Neural progenitor cell (in vitro differentiated cells): ENCODE measurements around the gene NDUFS1. TPM values are rescaled to one million over a fixed set of nuclear protein-coding genes. Genes with fewer than 3 reads are reported as not detected.
"Not testable (repeated sequence)": the region's sequence is repeated elsewhere in the genome, so short reads cannot be mapped to it uniquely, and the experiment has no call there.

Source experiments
- DNase-seq: peaks from one replicate; pipeline ENCODE4 v3.0.0-alpha.2; 2016; ENCODE audit warnings: low spot score
- H2AFZ ChIP-seq: fragments of 200-600 bp; sonication (generic); replicated peaks from 2 replicates; pipeline ENCODE4 v1.6.1; 2016; ENCODE audit warnings: antibody characterized with exemption
- H3F3A ChIP-seq: fragments of 200-600 bp; sonication (generic); 2 replicates; pipeline ENCODE4 v1.6.1; 2016; ENCODE audit warnings: antibody characterized with exemption, low read depth
- H3K27ac ChIP-seq: fragments of 200-600 bp; sonication (generic); 2 replicates; pipeline ENCODE4 v1.5.1; 2016; ENCODE audit warnings: mild to moderate bottlenecking
- H3K27me3 ChIP-seq: fragments of 200-600 bp; sonication (generic); 2 replicates; pipeline ENCODE4 v1.6.1; 2016; ENCODE audit warnings: mild to moderate bottlenecking, moderate library complexity
- H3K36me3 ChIP-seq: fragments of 200-600 bp; sonication (generic); 2 replicates; pipeline ENCODE4 v1.5.1; 2016
- H3K4me1 ChIP-seq: fragments of 200-600 bp; sonication (generic); 2 replicates; pipeline ENCODE4 v1.6.1; 2016; ENCODE audit warnings: mixed run types
- H3K4me2 ChIP-seq: fragments of 200-600 bp; sonication (generic); 2 replicates; pipeline ENCODE4 v1.6.1; 2016
- H3K4me3 ChIP-seq: fragments of 200-600 bp; sonication (generic); 2 replicates; pipeline ENCODE4 v1.5.1; 2016
- H3K79me2 ChIP-seq: fragments of 200-600 bp; sonication (generic); 2 replicates; pipeline ENCODE4 v1.6.1; 2016; ENCODE audit warnings: low read depth
- H3K9ac ChIP-seq: fragments of 200-600 bp; sonication (generic); 2 replicates; pipeline ENCODE4 v1.6.1; 2016
- H3K9me3 ChIP-seq: fragments of 200-600 bp; sonication (generic); 2 replicates; pipeline ENCODE4 v1.5.1; 2016; ENCODE audit warnings: low read depth
- H4K20me1 ChIP-seq: fragments of 200-600 bp; sonication (generic); 2 replicates; pipeline ENCODE4 v1.6.1; 2016; ENCODE audit warnings: low read depth
- H3K27ac Mint-ChIP-seq: 3 replicates; pipeline ENCODE4 v1.8.0; 2021; ENCODE audit warnings: mixed read lengths
- H3K27me3 Mint-ChIP-seq: 2 replicates; pipeline ENCODE4 v1.8.0; 2022; ENCODE audit warnings: low read depth, mild to moderate bottlenecking, inconsistent platforms, moderate library complexity, mixed read lengths; ENCODE audit not compliant: insufficient read depth
- H3K36me3 Mint-ChIP-seq: 3 replicates; pipeline ENCODE4 v1.8.0; 2021; ENCODE audit warnings: mixed read lengths
- H3K4me1 Mint-ChIP-seq: 3 replicates; pipeline ENCODE4 v1.8.0; 2021; ENCODE audit warnings: mixed read lengths
- H3K4me3 Mint-ChIP-seq: 3 replicates; pipeline ENCODE4 v1.8.0; 2021; ENCODE audit warnings: mild to moderate bottlenecking, moderate library complexity, mixed read lengths
- H3K9me3 Mint-ChIP-seq: 3 replicates; pipeline ENCODE4 v1.8.0; 2020; ENCODE audit warnings: mixed read lengths
- CTCF ChIP-seq: fragments of 200-600 bp; sonication (generic); IDR thresholded peaks from 2 replicates; pipeline ENCODE4 v1.5.1; 2017; ENCODE audit warnings: antibody characterized with exemption, mild to moderate bottlenecking
- EZH2 ChIP-seq: fragments of 200-600 bp; sonication (generic); IDR thresholded peaks from 2 replicates; pipeline ENCODE4 v1.6.1; 2017; ENCODE audit warnings: antibody characterized with exemption, mild to moderate bottlenecking, moderate library complexity
- EZH2phosphoT487 ChIP-seq: fragments of 200-600 bp; sonication (generic); IDR thresholded peaks from 2 replicates; pipeline ENCODE4 v1.6.1; 2017; ENCODE audit warnings: antibody characterized with exemption
- total RNA-seq: library from RNA; depleted of rRNA; stranded (reverse); fragments of >200 nt; gene quantifications from 2 replicates; pipeline ENCODE4 v1.2.3, GENCODE V29; 2015; ENCODE audit warnings: low replicate concordance

Gene NDUFS1
- total RNA-seq, 1 donor from 2014 or later, result 115 TPM

- DNase-seq, result no peak
- no peak overlapping the region for H3K27ac Mint-ChIP-seq
- Histone ChIP-seq H3K36me3 (no peaks in the 10 kb centered on the region), H2AFZ (no peak overlapping the region), H3K9me3 (no peaks in the 10 kb centered on the region), H3K27me3 (no peaks in the 10 kb centered on the region), H3F3A (no peaks in the 10 kb centered on the region), H4K20me1 (no peaks in the 10 kb centered on the region), H3K79me2 (no peaks in the 10 kb centered on the region), H3K9ac (no peak overlapping the region), H3K4me2 (no peak overlapping the region), H3K27ac (no peak overlapping the region), H3K4me1 (peaks cover 3% of the 10 kb centered on the region), H3K4me3 (no peak overlapping the region)
- H3K36me3 Mint-ChIP-seq, result no peaks in the 10 kb centered on the region
- TF ChIP-seq CTCF (no peak), EZH2phosphoT487 (no peak), EZH2 (no peak)
- no peaks in the 10 kb centered on the region for H3K27me3 Mint-ChIP-seq
- no peaks in the 10 kb centered on the region for H3K9me3 Mint-ChIP-seq
- H3K4me1 Mint-ChIP-seq, result no peaks in the 10 kb centered on the region
- no peak overlapping the region for H3K4me3 Mint-ChIP-seq
Measured at GRCh38 chr2:206105541-206105940, 53.7 kb downstream of the NDUFS1 start.

- no peak for TF ChIP-seq EZH2
- no peak for TF ChIP-seq EZH2phosphoT487
- no peak for TF ChIP-seq CTCF
- no peaks in the 10 kb centered on the region for H3K4me1 Mint-ChIP-seq
- no peaks in the 10 kb centered on the region for H3K27me3 Mint-ChIP-seq
- no peaks in the 10 kb centered on the region for H3K79me2 ChIP-seq
- no peak overlapping the region for H3K9ac ChIP-seq
- no peak overlapping the region for H2AFZ ChIP-seq
- DNase-seq, result no peak
- H3F3A ChIP-seq, result no peaks in the 10 kb centered on the region
- H3K9me3 Mint-ChIP-seq, result no peaks in the 10 kb centered on the region
- H3K4me3 ChIP-seq, result no peak overlapping the region
- H3K27ac ChIP-seq, result no peak overlapping the region
- no peaks in the 10 kb centered on the region for H3K4me1 ChIP-seq
- no peak overlapping the region for H3K4me2 ChIP-seq
- no peaks in the 10 kb centered on the region for H3K27me3 ChIP-seq
- H3K9me3 ChIP-seq, result no peaks in the 10 kb centered on the region
- H3K4me3 Mint-ChIP-seq, result no peak overlapping the region
- no peaks in the 10 kb centered on the region for H4K20me1 ChIP-seq
- no peak overlapping the region for H3K27ac Mint-ChIP-seq
- no peaks in the 10 kb centered on the region for H3K36me3 Mint-ChIP-seq
- no peaks in the 10 kb centered on the region for H3K36me3 ChIP-seq
Measured at GRCh38 chr2:206105038-206105437, 54.2 kb downstream of the NDUFS1 start.

GRCh38 chr2:206098872-206099271 lies 60.4 kb downstream of the NDUFS1 start:
- not testable (repeated sequence) for H3F3A ChIP-seq, H3K27ac ChIP-seq, H3K4me3 Mint-ChIP-seq, H3K36me3 ChIP-seq, H3K27ac Mint-ChIP-seq, H4K20me1 ChIP-seq, H3K4me1 Mint-ChIP-seq, H3K79me2 ChIP-seq, H3K4me3 ChIP-seq, H3K36me3 Mint-ChIP-seq, H3K9me3 Mint-ChIP-seq, DNase-seq, H3K4me1 ChIP-seq, H3K9me3 ChIP-seq, H2AFZ ChIP-seq, H3K27me3 ChIP-seq, H3K4me2 ChIP-seq, H3K9ac ChIP-seq, H3K27me3 Mint-ChIP-seq

- Histone ChIP-seq H3K36me3 (no peaks in the 10 kb centered on the region), H3K4me1 (no peaks in the 10 kb centered on the region), H3K79me2 (no peaks in the 10 kb centered on the region), H3K9me3 (no peaks in the 10 kb centered on the region), H2AFZ (no peak overlapping the region), H3K9ac (no peak overlapping the region), H3K27ac (no peak overlapping the region), H3K27me3 (no peaks in the 10 kb centered on the region), H3F3A (no peaks in the 10 kb centered on the region), H3K4me3 (no peak overlapping the region), H3K4me2 (no peak overlapping the region), H4K20me1 (no peaks in the 10 kb centered on the region)
- no peak overlapping the region for H3K4me3 Mint-ChIP-seq
- TF ChIP-seq EZH2phosphoT487 (no peak), CTCF (no peak), EZH2 (no peak)
- no peaks in the 10 kb centered on the region for H3K36me3 Mint-ChIP-seq
- no peaks in the 10 kb centered on the region for H3K9me3 Mint-ChIP-seq
- H3K27ac Mint-ChIP-seq, result no peak overlapping the region
- DNase-seq, result no peak
- H3K4me1 Mint-ChIP-seq, result no peaks in the 10 kb centered on the region
- H3K27me3 Mint-ChIP-seq, result no peaks in the 10 kb centered on the region
Measured at GRCh38 chr2:206098471-206098870, 60.8 kb downstream of the NDUFS1 start.
